Measurements from ENCODE around the gene CR1. TPM values are rescaled to one million over a fixed set of nuclear protein-coding genes. Genes with fewer than 3 reads are reported as not detected.
A peak's percentile ranks its signal among the peaks of the same experiment; 100 is the strongest.

CR1 gene
- total and polyA plus RNA-seq, 9 of the 15 experiments (the other 6 are each of a cell fraction or from before 2014, with no cell fraction given): 0.07 to 0.47 (median 0.18) TPM

DNA sequence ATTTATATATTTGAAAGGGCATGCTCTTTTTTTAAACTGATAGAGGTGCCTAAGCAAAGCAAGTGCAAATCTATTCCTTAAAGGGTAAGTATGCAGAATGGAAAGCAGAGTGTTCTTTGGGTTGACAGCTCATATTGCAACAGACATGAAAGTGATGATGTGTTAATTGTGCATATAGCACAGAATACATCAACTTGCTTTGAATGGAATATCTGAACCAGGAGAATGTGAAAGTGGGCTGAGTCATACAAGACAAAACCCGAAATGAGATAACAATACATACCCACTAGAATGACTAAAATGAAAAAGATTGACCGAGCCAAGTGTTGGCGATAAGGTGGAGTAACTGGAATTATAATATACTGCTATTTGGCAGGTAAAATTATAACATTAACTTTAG, 4.3 kb downstream of the CR1 start (continued):
- TF ChIP-seq KDM5B (IDR thresholded peaks at IDR 0.05; ENCODE audit: insufficient replicate concordance, low read depth, low read length) (no peak), TBP (optimal IDR thresholded peaks at IDR 0.05; ENCODE audit: low read depth, low read length) (no peak), TAF7 (tag; IDR thresholded peaks at IDR 0.05) (no peak), ILF3 (IDR thresholded peaks at IDR 0.05; ENCODE audit: borderline replicate concordance) (no peak), XRCC4 (IDR thresholded peaks at IDR 0.05; ENCODE audit: extremely low read depth, insufficient read depth, insufficient read length) (no peak), RBM22 (IDR thresholded peaks at IDR 0.05; ENCODE audit: low read depth, low read length, poor library complexity, severe bottlenecking) (no peak), POLR2A (conservative IDR thresholded peaks at IDR 0.05) (no peak), KDM1A (IDR thresholded peaks at IDR 0.05) (peak; percentile 55 to 76; a peak in 3 of 4 replicates), ZNF707 (CRISPR knock-in tag; conservative IDR thresholded peaks at IDR 0.05) (no peak), SREBF1 (IDR thresholded peaks at IDR 0.05; ENCODE audit: borderline replicate concordance, low read depth, low read length) (no peak), HNRNPLL (IDR thresholded peaks at IDR 0.05; ENCODE audit: low read depth, low read length, poor library complexity, severe bottlenecking) (no peak), TEAD4 (IDR thresholded peaks at IDR 0.05; ENCODE audit: low read length) (peak; percentile 70), TEAD4 (CRISPR knock-in tag; IDR thresholded peaks at IDR 0.05; ENCODE audit: borderline replicate concordance) (no peak)
- TF ChIP-seq, protein P1, sequence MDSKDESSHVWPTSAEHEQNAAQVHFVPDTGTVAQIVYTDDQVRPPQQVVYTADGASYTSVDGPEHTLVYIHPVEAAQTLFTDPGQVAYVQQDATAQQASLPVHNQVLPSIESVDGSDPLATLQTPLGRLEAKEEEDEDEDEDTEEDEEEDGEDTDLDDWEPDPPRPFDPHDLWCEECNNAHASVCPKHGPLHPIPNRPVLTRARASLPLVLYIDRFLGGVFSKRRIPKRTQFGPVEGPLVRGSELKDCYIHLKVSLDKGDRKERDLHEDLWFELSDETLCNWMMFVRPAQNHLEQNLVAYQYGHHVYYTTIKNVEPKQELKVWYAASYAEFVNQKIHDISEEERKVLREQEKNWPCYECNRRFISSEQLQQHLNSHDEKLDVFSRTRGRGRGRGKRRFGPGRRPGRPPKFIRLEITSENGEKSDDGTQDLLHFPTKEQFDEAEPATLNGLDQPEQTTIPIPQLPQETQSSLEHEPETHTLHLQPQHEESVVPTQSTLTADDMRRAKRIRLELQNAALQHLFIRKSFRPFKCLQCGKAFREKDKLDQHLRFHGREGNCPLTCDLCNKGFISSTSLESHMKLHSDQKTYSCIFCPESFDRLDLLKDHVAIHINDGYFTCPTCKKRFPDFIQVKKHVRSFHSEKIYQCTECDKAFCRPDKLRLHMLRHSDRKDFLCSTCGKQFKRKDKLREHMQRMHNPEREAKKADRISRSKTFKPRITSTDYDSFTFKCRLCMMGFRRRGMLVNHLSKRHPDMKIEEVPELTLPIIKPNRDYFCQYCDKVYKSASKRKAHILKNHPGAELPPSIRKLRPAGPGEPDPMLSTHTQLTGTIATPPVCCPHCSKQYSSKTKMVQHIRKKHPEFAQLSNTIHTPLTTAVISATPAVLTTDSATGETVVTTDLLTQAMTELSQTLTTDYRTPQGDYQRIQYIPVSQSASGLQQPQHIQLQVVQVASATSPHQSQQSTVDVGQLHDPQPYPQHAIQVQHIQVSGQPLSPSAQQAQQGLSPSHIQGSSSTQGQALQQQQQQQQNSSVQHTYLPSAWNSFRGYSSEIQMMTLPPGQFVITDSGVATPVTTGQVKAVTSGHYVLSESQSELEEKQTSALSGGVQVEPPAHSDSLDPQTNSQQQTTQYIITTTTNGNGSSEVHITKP (IDR thresholded peaks at IDR 0.05; ENCODE audit: partially characterized antibody): no peak
- TF ChIP-seq, protein P2, sequence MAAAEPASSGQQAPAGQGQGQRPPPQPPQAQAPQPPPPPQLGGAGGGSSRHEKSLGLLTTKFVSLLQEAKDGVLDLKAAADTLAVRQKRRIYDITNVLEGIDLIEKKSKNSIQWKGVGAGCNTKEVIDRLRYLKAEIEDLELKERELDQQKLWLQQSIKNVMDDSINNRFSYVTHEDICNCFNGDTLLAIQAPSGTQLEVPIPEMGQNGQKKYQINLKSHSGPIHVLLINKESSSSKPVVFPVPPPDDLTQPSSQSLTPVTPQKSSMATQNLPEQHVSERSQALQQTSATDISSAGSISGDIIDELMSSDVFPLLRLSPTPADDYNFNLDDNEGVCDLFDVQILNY (CRISPR knock-in tag; IDR thresholded peaks at IDR 0.05): no peak
- TF ChIP-seq, protein P3, sequence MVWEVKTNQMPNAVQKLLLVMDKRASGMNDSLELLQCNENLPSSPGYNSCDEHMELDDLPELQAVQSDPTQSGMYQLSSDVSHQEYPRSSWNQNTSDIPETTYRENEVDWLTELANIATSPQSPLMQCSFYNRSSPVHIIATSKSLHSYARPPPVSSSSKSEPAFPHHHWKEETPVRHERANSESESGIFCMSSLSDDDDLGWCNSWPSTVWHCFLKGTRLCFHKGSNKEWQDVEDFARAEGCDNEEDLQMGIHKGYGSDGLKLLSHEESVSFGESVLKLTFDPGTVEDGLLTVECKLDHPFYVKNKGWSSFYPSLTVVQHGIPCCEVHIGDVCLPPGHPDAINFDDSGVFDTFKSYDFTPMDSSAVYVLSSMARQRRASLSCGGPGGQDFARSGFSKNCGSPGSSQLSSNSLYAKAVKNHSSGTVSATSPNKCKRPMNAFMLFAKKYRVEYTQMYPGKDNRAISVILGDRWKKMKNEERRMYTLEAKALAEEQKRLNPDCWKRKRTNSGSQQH (CRISPR knock-in tag; IDR thresholded peaks at IDR 0.05): no peak
- TF ChIP-seq, protein P4, sequence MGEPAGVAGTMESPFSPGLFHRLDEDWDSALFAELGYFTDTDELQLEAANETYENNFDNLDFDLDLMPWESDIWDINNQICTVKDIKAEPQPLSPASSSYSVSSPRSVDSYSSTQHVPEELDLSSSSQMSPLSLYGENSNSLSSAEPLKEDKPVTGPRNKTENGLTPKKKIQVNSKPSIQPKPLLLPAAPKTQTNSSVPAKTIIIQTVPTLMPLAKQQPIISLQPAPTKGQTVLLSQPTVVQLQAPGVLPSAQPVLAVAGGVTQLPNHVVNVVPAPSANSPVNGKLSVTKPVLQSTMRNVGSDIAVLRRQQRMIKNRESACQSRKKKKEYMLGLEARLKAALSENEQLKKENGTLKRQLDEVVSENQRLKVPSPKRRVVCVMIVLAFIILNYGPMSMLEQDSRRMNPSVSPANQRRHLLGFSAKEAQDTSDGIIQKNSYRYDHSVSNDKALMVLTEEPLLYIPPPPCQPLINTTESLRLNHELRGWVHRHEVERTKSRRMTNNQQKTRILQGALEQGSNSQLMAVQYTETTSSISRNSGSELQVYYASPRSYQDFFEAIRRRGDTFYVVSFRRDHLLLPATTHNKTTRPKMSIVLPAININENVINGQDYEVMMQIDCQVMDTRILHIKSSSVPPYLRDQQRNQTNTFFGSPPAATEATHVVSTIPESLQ (CRISPR knock-in tag; IDR thresholded peaks at IDR 0.05): no peak
- TF ChIP-seq, protein P5, sequence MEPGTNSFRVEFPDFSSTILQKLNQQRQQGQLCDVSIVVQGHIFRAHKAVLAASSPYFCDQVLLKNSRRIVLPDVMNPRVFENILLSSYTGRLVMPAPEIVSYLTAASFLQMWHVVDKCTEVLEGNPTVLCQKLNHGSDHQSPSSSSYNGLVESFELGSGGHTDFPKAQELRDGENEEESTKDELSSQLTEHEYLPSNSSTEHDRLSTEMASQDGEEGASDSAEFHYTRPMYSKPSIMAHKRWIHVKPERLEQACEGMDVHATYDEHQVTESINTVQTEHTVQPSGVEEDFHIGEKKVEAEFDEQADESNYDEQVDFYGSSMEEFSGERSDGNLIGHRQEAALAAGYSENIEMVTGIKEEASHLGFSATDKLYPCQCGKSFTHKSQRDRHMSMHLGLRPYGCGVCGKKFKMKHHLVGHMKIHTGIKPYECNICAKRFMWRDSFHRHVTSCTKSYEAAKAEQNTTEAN (CRISPR knock-in tag; IDR thresholded peaks at IDR 0.05): no peak
